GM12872 (cell line): ENCODE results near the gene ZNF688.

Source experiments
- TF ChIP-seq, protein P1 (sequence below): IDR thresholded peaks from 3 replicates; pipeline ENCODE4 v1.5.1; 2011; ENCODE audit warnings: low read depth, mild to moderate bottlenecking, low read length, moderate library complexity; ENCODE audit not compliant: insufficient read depth

ZNF688 gene

GRCh38 chr16:30553393-30553899, 18.1 kb downstream of the ZNF688 start:
- TF ChIP-seq, protein P1, sequence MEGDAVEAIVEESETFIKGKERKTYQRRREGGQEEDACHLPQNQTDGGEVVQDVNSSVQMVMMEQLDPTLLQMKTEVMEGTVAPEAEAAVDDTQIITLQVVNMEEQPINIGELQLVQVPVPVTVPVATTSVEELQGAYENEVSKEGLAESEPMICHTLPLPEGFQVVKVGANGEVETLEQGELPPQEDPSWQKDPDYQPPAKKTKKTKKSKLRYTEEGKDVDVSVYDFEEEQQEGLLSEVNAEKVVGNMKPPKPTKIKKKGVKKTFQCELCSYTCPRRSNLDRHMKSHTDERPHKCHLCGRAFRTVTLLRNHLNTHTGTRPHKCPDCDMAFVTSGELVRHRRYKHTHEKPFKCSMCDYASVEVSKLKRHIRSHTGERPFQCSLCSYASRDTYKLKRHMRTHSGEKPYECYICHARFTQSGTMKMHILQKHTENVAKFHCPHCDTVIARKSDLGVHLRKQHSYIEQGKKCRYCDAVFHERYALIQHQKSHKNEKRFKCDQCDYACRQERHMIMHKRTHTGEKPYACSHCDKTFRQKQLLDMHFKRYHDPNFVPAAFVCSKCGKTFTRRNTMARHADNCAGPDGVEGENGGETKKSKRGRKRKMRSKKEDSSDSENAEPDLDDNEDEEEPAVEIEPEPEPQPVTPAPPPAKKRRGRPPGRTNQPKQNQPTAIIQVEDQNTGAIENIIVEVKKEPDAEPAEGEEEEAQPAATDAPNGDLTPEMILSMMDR = no peak

DNA sequence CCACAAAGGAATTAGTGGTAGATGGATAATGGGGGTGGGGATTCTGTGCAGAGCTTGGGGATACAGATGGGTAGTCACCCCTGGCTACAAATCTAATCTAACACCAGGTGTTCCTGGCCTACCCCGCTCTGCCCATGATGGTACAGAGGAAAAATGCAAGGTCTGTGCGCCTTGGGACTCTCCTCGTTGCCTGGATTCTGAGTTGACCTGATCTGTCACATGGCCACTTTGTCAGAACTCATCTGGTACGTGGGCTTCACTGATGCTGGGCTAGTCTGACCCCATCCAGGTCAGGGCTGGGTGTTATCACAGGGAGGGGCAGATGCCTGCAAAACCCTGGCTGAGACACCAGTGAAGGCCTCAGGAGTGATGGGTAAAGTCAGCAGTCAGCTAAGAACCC, 18.6 kb downstream of the ZNF688 start:
- TF ChIP-seq, protein P1 = no peak

- TF ChIP-seq, protein P1 = no peak
Measured at GRCh38 chr16:30551781-30552180, 19.7 kb downstream of the ZNF688 start.

DNA sequence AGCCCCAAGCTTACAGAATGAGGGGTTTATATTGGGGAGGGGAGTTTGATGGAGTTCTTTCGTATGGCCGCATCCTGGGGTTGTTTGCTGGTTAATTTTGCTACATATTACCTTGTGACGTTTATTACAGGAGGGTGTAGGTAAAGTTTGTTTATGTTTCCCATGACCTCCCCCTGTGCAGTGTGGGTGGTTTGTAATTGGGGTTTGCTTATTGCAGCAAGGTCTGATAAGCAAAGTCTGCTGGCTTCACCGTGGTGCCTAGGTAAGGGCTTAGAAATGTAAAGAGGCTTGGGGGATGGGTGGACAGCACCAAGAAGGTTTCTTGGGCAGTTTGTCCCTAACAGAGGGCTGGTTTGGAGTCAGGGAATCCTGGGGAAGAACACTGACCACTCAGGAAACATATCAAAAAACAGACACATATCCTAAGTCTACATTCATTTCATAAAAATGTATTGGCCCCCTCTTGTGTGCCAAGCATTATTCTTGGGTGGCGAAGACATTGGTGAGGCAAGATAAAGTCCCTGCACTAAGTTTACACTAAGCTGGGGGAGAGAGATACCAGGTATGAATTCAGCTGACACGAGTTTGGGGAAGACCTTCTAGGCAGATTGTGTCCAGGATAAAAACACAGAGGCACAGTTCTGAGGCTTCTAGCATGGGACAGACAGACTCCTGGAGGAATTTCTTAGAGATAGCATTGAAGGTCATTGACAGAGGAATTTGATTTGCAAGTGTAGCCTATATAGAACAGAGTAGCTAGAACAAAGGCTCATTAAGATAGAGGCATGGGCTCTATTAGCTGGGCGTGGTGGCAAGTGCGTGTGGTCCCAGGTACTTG, 22.9 kb downstream of the ZNF688 start:
- TF ChIP-seq, protein P1 = no peak

DNA sequence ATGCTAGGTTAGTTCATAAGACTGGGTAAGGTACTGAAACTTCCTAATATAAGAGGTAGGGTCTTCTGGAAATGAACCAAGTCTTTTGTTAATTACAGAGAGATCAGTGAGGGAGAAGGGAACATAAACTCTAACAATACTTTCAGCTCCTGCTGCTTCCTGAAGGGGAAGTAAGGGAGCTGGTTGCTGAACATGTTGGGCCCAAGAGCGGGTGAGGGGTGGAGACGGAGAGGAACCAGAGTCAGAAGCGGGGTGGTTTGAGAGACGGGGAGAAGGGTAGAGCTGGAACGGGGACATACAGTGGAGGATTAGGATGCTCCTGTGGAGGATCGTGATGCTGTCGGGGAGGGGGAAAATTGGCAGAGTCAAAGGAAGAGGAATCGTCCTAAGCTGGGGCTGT, 25.4 kb downstream of the ZNF688 start:
- TF ChIP-seq, protein P1 = no peak

DNA sequence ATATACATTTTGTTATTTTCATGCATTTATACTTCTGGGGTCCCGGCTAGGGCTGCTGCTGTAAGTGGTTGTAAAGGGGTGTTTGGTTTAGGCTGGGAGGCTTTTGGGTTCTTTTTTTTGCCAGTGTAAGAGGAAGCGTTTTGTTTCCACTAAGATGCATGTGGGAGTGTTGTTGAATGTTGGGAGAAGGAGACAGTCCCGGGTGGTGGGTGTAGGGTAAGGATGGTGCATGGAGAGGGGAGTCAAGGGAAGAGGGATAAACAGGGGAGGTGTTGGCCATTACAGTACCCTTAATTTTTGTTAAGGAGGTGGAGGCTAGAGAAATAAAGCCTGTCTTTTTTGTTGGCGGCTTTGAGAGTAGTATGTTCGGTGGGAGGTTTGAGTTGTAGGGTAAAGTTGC, 28.4 kb downstream of the ZNF688 start:
- TF ChIP-seq, protein P1 = no peak

DNA sequence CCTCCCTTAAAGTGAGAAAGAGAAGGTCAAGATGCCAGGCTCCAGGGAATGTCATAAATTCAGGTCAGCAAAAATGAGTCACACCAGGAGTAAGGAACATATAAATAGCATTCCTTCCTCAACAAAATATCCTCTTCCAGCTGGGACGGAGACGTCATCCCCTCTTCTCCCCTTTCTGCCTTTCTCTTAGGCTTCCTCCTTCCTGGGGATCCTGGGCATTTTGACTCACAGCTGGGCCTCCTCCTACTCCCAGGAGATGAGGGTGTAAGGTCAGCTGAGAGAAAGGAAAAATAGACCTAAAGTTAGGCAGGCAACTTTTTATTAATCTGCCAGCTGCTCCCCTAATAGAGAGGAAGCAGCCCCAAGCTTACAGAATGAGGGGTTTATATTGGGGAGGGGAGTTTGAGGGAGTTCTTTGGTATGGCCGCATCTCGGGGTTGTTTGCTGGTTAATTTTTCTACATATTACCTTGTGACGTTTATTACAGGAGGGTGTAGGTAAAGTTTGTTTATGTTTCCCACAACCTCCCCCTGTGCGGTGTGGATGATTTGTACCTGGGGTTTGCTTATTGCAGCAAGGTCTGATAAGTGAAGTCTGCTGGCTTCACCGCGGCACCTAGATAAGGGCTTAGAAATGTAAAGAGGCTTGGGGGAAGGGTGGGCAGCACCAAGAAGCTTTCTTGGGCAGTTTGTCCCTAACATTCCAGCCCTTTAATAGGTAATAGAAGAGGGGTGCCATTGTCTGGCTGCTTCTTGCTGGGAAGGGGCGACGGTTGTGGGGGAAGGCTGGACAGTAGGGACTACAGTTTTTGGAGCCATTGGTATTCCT, 29.8 kb downstream of the ZNF688 start:
- TF ChIP-seq, protein P1 = no peak
